Measurements from ENCODE around the gene TMIE.
A peak's percentile ranks its signal among the peaks of the same experiment; 100 is the strongest.
"Not testable (repeated sequence)": the region's sequence is repeated elsewhere in the genome, so short reads cannot be mapped to it uniquely, and the experiment has no call there.

The TMIE gene

DNA sequence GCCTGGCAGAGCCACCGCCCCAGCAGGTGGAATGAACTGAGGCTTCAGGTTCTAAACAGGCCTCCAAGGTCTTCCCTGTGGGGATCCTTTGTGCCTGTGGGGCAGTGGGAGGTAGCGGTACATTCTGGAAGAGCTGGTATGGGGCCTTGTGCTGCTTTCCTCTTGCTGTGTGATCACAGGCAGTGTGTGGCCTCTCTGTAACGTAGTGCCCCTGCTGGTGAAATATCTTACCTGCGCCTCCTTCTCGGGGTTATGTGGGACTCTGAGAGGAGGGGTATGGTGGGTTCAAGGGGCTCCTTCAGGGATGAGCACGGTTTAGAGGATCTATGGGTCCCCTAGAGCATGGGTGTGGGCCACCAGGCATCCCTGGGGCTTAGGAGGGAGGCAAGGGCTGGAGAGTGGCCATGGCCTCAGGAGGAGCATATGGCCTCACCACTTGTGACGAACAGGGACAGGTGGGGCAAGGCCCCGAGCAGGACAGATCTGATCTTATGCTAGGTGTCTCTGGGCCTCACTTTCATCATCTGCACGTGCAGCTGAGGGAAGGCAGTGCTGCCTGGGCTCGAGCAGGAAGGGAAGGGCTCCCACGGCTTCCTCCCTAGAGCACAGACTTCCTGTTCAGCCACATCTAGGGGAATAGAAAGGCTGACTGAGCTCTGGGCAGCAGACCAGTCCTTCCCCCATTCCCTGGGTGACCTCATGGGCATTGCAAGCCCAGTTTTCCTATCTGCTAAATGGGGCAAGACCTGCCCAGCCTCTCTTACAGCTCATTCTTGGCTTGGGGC, 5.8 kb upstream of the TMIE start:
- no peak overlapping the region for H3K4me3 ChIP-seq (ENCODE audit: low read depth, low read length)
- TF ChIP-seq, protein P1, sequence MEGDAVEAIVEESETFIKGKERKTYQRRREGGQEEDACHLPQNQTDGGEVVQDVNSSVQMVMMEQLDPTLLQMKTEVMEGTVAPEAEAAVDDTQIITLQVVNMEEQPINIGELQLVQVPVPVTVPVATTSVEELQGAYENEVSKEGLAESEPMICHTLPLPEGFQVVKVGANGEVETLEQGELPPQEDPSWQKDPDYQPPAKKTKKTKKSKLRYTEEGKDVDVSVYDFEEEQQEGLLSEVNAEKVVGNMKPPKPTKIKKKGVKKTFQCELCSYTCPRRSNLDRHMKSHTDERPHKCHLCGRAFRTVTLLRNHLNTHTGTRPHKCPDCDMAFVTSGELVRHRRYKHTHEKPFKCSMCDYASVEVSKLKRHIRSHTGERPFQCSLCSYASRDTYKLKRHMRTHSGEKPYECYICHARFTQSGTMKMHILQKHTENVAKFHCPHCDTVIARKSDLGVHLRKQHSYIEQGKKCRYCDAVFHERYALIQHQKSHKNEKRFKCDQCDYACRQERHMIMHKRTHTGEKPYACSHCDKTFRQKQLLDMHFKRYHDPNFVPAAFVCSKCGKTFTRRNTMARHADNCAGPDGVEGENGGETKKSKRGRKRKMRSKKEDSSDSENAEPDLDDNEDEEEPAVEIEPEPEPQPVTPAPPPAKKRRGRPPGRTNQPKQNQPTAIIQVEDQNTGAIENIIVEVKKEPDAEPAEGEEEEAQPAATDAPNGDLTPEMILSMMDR (IDR thresholded peaks at IDR 0.05; ENCODE audit: insufficient read depth, low read depth, low read length, missing control alignments), result peak; percentile 35
- peak; percentile 38 for DNase-seq (ENCODE audit: low read depth)

DNA sequence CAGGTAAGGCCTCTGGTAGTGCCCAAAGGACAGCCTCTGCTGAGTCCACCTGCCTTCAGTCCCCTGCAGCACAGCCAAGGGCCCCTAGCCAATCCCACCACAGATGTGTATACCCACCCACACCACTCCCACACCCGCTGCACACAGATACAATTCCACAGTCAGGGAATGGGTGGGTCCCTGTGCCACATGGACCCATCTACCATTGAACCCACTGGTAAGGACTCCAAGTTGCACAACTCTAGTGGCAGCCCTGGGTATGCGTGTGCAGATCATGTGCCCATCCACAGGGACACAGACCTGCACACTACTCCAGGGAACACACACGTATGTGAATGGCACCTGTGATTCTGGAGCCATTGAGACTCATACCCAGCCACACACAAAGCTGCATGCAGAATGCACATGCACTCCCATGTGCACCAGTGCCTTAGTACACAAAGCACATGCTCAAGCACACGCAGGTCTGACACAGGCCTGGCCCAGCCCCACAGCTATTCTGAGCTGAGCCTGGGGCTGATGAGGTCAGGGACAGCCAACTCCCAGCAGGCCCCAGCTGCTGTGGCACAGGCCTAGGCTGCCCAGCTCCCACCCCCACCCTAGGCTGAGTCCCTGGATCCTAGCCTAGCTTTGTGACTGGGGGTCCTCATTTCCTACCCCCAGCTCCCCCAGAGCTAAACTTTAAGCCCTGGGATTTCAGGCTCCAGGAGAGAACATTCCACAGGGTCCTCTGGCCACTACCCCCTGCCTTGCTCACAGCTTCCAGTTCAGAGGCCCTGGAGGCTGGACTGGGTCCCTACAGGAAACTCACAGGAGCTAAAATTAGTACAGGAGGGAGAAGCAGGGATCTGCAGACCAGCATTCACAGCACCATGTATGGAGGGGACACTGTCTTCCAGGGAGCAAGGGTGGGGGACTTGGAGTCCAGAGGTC, 5.0 kb upstream of the TMIE start:
- DNase-seq (ENCODE audit: low read depth), result peak; percentile 5
- no peak overlapping the region for H3K4me3 ChIP-seq (ENCODE audit: low read depth, low read length)
- TF ChIP-seq, protein P1 (IDR thresholded peaks at IDR 0.05; ENCODE audit: insufficient read depth, low read depth, low read length, missing control alignments), result no peak

DNA sequence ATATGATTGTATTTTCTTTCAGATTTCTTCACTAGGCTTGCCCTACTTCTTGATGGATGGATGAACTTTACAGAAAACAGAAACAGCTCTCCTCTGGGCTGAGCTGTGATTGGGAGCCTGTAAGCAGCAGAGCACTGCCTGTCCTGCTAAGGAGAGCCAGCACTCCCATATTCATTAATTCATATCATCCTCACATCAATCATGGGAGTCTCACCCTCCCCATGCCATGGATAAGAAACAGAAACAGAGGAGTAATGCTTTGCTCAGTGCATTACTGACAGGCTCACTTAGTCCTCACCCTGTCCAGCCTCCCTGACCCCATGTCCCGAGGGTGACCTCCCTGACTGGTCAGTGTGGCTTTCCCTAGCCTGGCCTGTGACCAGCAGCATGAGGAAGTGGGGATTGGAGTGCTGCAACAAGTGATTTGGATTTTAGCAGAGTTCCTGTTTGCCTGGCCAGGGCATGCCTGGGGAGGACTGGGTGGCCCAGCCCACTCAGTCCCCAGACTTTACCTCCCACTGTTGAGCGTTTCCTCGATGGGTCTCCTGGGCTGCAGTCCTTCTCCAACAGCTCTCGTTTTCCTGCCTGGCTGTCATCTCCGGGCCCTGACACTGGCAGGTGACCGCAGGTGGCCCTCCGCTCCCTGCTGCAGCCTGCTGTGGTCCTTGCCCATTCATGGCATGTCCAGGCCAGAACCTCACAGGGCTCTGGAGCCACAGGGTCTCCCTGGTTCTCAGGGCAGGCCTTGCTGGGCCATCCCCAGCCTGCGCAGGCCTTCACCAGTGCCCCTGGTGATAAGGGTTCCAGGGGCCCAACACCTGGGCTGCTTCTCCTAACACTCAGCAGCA, 1.3 kb upstream of the TMIE start:
- no peak for DNase-seq (ENCODE audit: low read depth)
- TF ChIP-seq, protein P1 (IDR thresholded peaks at IDR 0.05; ENCODE audit: insufficient read depth, low read depth, low read length, missing control alignments), result no peak
- no peak overlapping the region for H3K4me3 ChIP-seq (ENCODE audit: low read depth, low read length)

DNA sequence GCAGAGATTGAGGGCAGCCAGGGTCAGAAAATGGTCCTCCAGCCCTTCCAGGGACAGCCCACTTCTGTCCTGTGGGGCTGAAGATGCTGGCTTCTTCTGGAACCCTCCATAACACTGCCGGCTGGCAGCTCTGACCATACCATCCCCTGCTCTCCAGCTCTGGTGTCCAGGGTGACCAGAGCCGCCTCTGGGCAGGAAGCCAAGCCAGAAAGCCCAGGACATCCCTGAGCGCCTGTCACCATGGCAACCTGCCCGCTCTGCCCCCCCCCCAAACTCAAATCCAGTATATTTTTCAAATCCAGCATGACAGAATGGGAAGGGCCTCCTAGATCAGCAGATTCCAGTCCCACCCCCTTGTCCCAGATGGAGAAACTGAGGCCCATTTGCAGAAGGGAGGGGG, 420 bp upstream of the TMIE start:
- no peak for DNase-seq (ENCODE audit: low read depth)
- H3K4me3 ChIP-seq (ENCODE audit: low read depth, low read length), result no peak overlapping the region
- TF ChIP-seq, protein P1 (IDR thresholded peaks at IDR 0.05; ENCODE audit: insufficient read depth, low read depth, low read length, missing control alignments), result no peak

DNA sequence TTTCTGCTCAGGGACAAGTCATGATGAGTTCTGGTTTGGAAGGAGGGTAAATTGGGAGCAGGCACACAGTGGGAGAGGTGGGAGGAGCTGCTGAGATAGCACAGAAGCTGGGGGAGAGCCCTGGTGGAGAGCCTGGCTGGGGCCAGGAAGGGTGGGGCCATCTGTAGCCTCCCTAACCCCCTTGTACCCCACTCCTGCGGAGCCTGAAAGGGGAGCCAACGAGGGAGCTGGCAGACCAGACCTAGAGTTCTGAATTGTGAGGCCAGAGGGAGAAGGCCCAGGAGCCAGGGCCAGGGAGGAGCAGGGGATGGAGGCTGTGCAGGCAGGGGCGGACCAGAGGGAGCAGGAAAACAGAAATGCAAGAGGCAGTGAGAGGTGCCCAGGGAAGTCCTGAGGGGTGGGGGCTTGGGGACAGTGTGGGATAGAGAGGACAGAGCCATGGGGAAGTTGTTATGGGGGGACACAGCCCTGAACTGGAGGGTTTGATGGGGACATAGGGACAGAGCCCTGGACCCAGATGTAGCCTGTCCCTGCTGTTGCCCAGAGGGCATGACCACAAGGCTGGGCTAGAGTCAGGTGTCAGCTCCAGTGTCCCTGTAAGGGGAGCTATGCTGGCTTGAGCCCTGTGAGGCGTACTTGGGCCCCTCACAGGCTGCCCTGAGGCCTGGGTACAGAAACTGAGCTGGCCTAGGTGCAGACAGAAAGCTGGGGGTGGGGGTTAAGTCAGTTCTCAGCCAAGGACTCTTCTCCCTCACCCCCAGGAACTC, 1.2 kb downstream of the TMIE start:
- H3K4me3 ChIP-seq (ENCODE audit: low read depth, low read length), result no peak overlapping the region
- DNase-seq (ENCODE audit: low read depth), result no peak
- TF ChIP-seq, protein P1 (IDR thresholded peaks at IDR 0.05; ENCODE audit: insufficient read depth, low read depth, low read length, missing control alignments), result no peak

DNA sequence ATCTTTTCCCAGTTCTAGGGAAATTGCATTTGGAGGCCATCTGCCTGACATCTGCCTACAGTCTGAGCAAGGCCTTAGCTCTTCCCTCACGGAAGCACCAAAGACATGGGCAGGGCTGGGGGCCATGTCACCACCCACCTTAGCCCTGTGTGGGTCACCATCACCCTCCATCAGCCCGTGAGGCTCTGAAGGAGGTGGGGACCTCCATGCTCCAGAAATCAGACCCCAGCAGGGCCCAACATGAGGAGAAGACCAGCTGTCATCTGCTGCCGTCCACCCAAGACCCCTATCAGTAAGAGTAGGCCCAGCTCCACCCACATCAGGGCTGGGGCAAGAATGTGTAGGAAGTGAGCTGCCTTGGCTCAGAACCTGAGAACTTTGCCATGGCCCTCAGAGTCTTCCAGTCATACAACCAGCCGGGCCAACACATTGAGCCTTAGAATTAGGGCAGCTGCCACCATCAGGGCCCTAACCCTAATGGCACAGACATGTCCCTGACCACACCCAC, 1.9 kb downstream of the TMIE start:
- DNase-seq (ENCODE audit: low read depth), result no peak
- H3K4me3 ChIP-seq (ENCODE audit: low read depth, low read length), result no peak overlapping the region
- TF ChIP-seq, protein P1 (IDR thresholded peaks at IDR 0.05; ENCODE audit: insufficient read depth, low read depth, low read length, missing control alignments), result no peak

DNA sequence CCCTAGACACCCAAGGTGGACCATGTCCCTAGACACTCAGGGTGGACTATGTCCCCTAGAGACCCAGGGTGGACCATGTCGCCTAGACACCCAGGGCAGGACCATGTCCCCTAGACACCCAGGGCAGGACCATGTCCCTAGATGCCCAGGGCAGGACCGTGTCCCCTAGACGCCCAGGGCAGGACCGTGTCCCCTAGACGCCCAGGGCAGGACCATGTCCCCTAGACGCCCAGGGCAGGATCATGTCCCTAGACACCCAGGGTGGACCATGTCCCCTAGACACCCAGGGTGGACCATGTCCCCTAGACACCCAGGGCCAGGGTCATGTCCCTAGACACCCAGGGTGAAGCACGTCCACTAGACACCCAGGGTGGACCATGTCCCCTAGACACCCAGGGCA, 3.2 kb downstream of the TMIE start:
- not testable (repeated sequence) for H3K4me3 ChIP-seq (ENCODE audit: low read depth, low read length); DNase-seq (ENCODE audit: low read depth)
